ENCODE results near the gene ITGA11.

The ITGA11 gene

GRCh38 chr15:68330901-68331300, 101.1 kb downstream of the ITGA11 start:
- DNase-seq (ENCODE audit: low spot score) = no peak

GRCh38 chr15:68330416-68330815, 101.5 kb downstream of the ITGA11 start:
- no peak for DNase-seq (ENCODE audit: low spot score)

- DNase-seq (ENCODE audit: low spot score) = no peak
These were observed 103.0 kb downstream of the ITGA11 start for GRCh38 chr15:68328964-68329363.

- no peak for DNase-seq (ENCODE audit: low spot score)
These were observed 103.5 kb downstream of the ITGA11 start for GRCh38 chr15:68328443-68328842.

- no peak for DNase-seq (ENCODE audit: low spot score)
These were observed 105.1 kb downstream of the ITGA11 start for GRCh38 chr15:68326711-68327354.

GRCh38 chr15:68325726-68326125, 106.2 kb downstream of the ITGA11 start:
- DNase-seq (ENCODE audit: low spot score) = no peak

- no peak for DNase-seq (ENCODE audit: low spot score)
These were observed 109.2 kb downstream of the ITGA11 start for GRCh38 chr15:68322796-68323195.

- no peak for DNase-seq (ENCODE audit: low spot score)
These were observed 110.7 kb downstream of the ITGA11 start for GRCh38 chr15:68321229-68321628.

- DNase-seq (ENCODE audit: low spot score) = no peak
These were observed 112.0 kb downstream of the ITGA11 start for GRCh38 chr15:68319997-68320396.

GRCh38 chr15:68318931-68319909, 112.7 kb downstream of the ITGA11 start:
- no peak for DNase-seq (ENCODE audit: low spot score)

GRCh38 chr15:68318008-68318835, 113.7 kb downstream of the ITGA11 start:
- DNase-seq (ENCODE audit: low spot score) = no peak

- no peak for DNase-seq (ENCODE audit: low spot score)
These were observed 114.5 kb downstream of the ITGA11 start for GRCh38 chr15:68317281-68318007.

- DNase-seq (ENCODE audit: low spot score) = no peak
These were observed 115.7 kb downstream of the ITGA11 start for GRCh38 chr15:68316061-68316804.

- no peak for DNase-seq (ENCODE audit: low spot score)
These were observed 116.4 kb downstream of the ITGA11 start for GRCh38 chr15:68315495-68316031.

- no peak for DNase-seq (ENCODE audit: low spot score)
These were observed 116.9 kb downstream of the ITGA11 start for GRCh38 chr15:68315035-68315434.

GRCh38 chr15:68314563-68314962, 117.4 kb downstream of the ITGA11 start:
- no peak for DNase-seq (ENCODE audit: low spot score)

GRCh38 chr15:68313501-68314410, 118.2 kb downstream of the ITGA11 start:
- no peak for DNase-seq (ENCODE audit: low spot score)

GRCh38 chr15:68312701-68313204, 119.2 kb downstream of the ITGA11 start:
- DNase-seq (ENCODE audit: low spot score) = no peak

GRCh38 chr15:68311859-68312557, 120.0 kb downstream of the ITGA11 start:
- no peak for DNase-seq (ENCODE audit: low spot score)
